ENCODE measurements around the gene SLC2A13. TPM values are rescaled to one million over a fixed set of nuclear protein-coding genes. Genes with fewer than 3 reads are reported as not detected.

The SLC2A13 gene
- total RNA-seq, 1 experiment from 2014 or later: 12.1 TPM

DNA sequence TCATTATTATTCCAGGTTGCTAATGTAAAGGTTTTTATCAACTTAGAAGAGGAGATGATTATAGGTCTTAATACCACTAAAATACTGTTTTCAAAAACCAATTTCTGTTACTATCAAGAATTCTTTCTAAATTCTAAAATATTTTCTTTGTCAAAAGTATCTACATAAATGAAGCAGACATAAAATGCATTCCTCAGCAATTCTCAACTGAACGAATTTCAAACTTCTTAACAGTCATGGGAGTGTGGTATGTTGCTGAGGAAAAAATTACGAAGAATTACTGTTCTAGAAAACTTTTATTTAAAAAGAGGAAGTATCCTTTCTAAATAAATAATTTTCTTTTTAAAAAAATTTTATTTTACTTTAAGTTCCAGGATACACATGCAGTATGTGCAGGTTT, 146.4 kb downstream of the SLC2A13 start:
- no peaks in the 10 kb centered on the region for H3K4me1 ChIP-seq (ENCODE audit: control insufficient read depth, insufficient read depth, low read length)
- BruUV-seq (replicated peaks): no TSS peak
- no peak overlapping the region for H3K27ac ChIP-seq (ENCODE audit: low read length)
- ChIA-PET CTCF (no interaction called here), POLR2A (no interaction called here)
- TF ChIP-seq, protein P1, sequence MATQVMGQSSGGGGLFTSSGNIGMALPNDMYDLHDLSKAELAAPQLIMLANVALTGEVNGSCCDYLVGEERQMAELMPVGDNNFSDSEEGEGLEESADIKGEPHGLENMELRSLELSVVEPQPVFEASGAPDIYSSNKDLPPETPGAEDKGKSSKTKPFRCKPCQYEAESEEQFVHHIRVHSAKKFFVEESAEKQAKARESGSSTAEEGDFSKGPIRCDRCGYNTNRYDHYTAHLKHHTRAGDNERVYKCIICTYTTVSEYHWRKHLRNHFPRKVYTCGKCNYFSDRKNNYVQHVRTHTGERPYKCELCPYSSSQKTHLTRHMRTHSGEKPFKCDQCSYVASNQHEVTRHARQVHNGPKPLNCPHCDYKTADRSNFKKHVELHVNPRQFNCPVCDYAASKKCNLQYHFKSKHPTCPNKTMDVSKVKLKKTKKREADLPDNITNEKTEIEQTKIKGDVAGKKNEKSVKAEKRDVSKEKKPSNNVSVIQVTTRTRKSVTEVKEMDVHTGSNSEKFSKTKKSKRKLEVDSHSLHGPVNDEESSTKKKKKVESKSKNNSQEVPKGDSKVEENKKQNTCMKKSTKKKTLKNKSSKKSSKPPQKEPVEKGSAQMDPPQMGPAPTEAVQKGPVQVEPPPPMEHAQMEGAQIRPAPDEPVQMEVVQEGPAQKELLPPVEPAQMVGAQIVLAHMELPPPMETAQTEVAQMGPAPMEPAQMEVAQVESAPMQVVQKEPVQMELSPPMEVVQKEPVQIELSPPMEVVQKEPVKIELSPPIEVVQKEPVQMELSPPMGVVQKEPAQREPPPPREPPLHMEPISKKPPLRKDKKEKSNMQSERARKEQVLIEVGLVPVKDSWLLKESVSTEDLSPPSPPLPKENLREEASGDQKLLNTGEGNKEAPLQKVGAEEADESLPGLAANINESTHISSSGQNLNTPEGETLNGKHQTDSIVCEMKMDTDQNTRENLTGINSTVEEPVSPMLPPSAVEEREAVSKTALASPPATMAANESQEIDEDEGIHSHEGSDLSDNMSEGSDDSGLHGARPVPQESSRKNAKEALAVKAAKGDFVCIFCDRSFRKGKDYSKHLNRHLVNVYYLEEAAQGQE (IDR thresholded peaks at IDR 0.05; ENCODE audit: insufficient read depth in 1 of 2, low read depth in 2 of 2, low read length in 1 of 2): no peak
- TF ChIP-seq, protein P2, sequence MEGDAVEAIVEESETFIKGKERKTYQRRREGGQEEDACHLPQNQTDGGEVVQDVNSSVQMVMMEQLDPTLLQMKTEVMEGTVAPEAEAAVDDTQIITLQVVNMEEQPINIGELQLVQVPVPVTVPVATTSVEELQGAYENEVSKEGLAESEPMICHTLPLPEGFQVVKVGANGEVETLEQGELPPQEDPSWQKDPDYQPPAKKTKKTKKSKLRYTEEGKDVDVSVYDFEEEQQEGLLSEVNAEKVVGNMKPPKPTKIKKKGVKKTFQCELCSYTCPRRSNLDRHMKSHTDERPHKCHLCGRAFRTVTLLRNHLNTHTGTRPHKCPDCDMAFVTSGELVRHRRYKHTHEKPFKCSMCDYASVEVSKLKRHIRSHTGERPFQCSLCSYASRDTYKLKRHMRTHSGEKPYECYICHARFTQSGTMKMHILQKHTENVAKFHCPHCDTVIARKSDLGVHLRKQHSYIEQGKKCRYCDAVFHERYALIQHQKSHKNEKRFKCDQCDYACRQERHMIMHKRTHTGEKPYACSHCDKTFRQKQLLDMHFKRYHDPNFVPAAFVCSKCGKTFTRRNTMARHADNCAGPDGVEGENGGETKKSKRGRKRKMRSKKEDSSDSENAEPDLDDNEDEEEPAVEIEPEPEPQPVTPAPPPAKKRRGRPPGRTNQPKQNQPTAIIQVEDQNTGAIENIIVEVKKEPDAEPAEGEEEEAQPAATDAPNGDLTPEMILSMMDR (IDR thresholded peaks at IDR 0.05): no peak
- TF ChIP-seq TCF7L2 (IDR thresholded peaks at IDR 0.05; ENCODE audit: low read depth, low read length) (no peak), SIN3A (IDR thresholded peaks at IDR 0.05; ENCODE audit: borderline replicate concordance, insufficient read depth, low read depth, low read length) (no peak), POLR2AphosphoS5 (IDR thresholded peaks at IDR 0.05; ENCODE audit: low read depth, low read length) (no peak)
- ATAC-seq (no peak), DNase-seq (ENCODE audit: low read depth, low spot score) (no peak)
- H3K4me3 ChIP-seq (ENCODE audit: low read depth in 2 of 2, low read length in 2 of 2): no peak overlapping the region
- in situ Hi-C loops (cut with HindIII; ENCODE audit: low pct_unique_long_range_greater_than_20kb, low sequenced_read_pairs) (no loop called here), intact Hi-C loops (cut with micrococcal nuclease; ENCODE audit: unreplicated experiment) (no loop called here)
- H3K9me3 ChIP-seq (ENCODE audit: control insufficient read depth, insufficient read depth, low read depth, low read length): no peaks in the 10 kb centered on the region
- H3K27me3 ChIP-seq (ENCODE audit: control insufficient read depth, insufficient read depth, low read length): no peaks in the 10 kb centered on the region
- H3K36me3 ChIP-seq (ENCODE audit: control insufficient read depth, insufficient read depth, low read length): no peaks in the 10 kb centered on the region

DNA sequence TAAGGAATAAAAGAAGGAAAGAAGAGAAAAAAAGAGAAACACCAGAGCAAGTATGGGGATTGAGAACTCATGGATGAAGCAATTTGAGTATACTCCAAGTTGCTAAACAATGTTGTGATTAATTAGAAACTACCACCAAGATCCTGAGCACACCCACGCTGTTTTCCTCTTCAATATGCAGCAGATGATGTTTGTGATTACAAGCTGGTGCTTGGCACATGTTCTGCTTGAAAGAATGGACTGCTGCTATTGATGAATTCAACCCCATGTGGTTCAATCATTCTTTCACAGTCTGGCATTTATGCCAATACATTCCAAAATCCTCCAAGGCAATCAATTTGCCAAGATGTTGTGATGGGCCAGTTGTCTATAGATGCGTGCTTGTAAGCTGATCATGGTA, 146.8 kb downstream of the SLC2A13 start:
- no peak for ATAC-seq

More for the DNA sequence above, 146.8 kb downstream of the SLC2A13 start:
- ChIA-PET POLR2A (no interaction called here), CTCF (no interaction called here)
- TF ChIP-seq POLR2AphosphoS5 (IDR thresholded peaks at IDR 0.05; ENCODE audit: low read depth, low read length) (no peak), SIN3A (IDR thresholded peaks at IDR 0.05; ENCODE audit: borderline replicate concordance, insufficient read depth, low read depth, low read length) (no peak), TCF7L2 (IDR thresholded peaks at IDR 0.05; ENCODE audit: low read depth, low read length) (no peak)
- TF ChIP-seq, protein P1 (IDR thresholded peaks at IDR 0.05; ENCODE audit: insufficient read depth in 1 of 2, low read depth in 2 of 2, low read length in 1 of 2): no peak
- TF ChIP-seq, protein P2 (IDR thresholded peaks at IDR 0.05): no peak
- Histone ChIP-seq H3K9me3 (ENCODE audit: control insufficient read depth, insufficient read depth, low read depth, low read length) (no peaks in the 10 kb centered on the region), H3K36me3 (ENCODE audit: control insufficient read depth, insufficient read depth, low read length) (no peaks in the 10 kb centered on the region), H3K27ac (ENCODE audit: low read length) (no peak overlapping the region), H3K4me3 (ENCODE audit: low read depth in 2 of 2, low read length in 2 of 2) (no peak overlapping the region), H3K27me3 (ENCODE audit: control insufficient read depth, insufficient read depth, low read length) (no peaks in the 10 kb centered on the region), H3K4me1 (ENCODE audit: control insufficient read depth, insufficient read depth, low read length) (no peaks in the 10 kb centered on the region)
- BruUV-seq (replicated peaks): no TSS peak
- intact Hi-C loops (cut with micrococcal nuclease; ENCODE audit: unreplicated experiment) (no loop called here), in situ Hi-C loops (cut with HindIII; ENCODE audit: low pct_unique_long_range_greater_than_20kb, low sequenced_read_pairs) (no loop called here)
- DNase-seq (ENCODE audit: low read depth, low spot score): no peak
